ENCODE measurements around the gene FSD1L. TPM values are rescaled to one million over a fixed set of nuclear protein-coding genes. Genes with fewer than 3 reads are reported as not detected.

FSD1L gene
- polyA plus RNA-seq, 1 of the 3 experiments (the other 2 are of a cell fraction) = 0.76 TPM

GRCh38 chr9:105447386-105447813, 434 bp upstream of the FSD1L start:
- peaks cover 24% of the 10 kb centered on the region for H4K20me1 ChIP-seq (ENCODE audit: insufficient read depth)
- H3K9me3 ChIP-seq = no peaks in the 10 kb centered on the region
- POLR2A ChIA-PET = interaction anchor here (0.9 to 1.0 kb wide), 2 partner anchors 14 to 28 kb away, joined by 3 to 4 read pairs; no protein-coding TSS in a partner anchor
- H3K79me2 ChIP-seq (ENCODE audit: insufficient read depth) = peaks cover 42% of the 10 kb centered on the region
- TF ChIP-seq USF1 (IDR thresholded peaks at IDR 0.05; ENCODE audit: borderline replicate concordance, low read depth) (no peak), TAF1 (IDR thresholded peaks at IDR 0.05; ENCODE audit: borderline replicate concordance, low read depth, low read length) (no peak), EP300 (IDR thresholded peaks at IDR 0.05; ENCODE audit: borderline replicate concordance in 1 of 2, low read depth in 1 of 2, low read length in 1 of 2) (no peak), ZBTB33 (IDR thresholded peaks at IDR 0.05; ENCODE audit: borderline replicate concordance, low read depth) (no peak), SIN3A (IDR thresholded peaks at IDR 0.05; ENCODE audit: borderline replicate concordance, low read depth, low read length) (no peak), USF2 (IDR thresholded peaks at IDR 0.05; ENCODE audit: borderline replicate concordance, low read depth, low read length) (no peak), FOSL2 (IDR thresholded peaks at IDR 0.05; ENCODE audit: borderline replicate concordance, low read depth) (no peak)
- H3K27ac ChIP-seq (ENCODE audit: low read depth in 2 of 2, low read length in 1 of 2) = peak overlapping the region; percentile 82 to 90
- H3K4me1 ChIP-seq (ENCODE audit: control insufficient read depth in 1 of 2, insufficient read depth in 2 of 2, low read depth in 1 of 2, low read length in 1 of 2) = peaks cover 0 to 5% of the 10 kb centered on the region in 2 experiments; a peak in 2 of 4 replicates
- WGBS (ENCODE audit: low lambda C conversion rate) = 31% methylated on average over 16 of the region's 16 CpGs
- H3K4me2 ChIP-seq = peak overlapping the region; percentile 94
- no peak for DNase-seq
- H3K27me3 ChIP-seq (ENCODE audit: insufficient read depth) = no peaks in the 10 kb centered on the region
- H3K9ac ChIP-seq = peak overlapping the region; percentile 97
- peaks cover 5% of the 10 kb centered on the region for H3F3A ChIP-seq (replicated peaks; ENCODE audit: insufficient read depth)
- peak overlapping the region; percentile 100 for H2AFZ ChIP-seq (ENCODE audit: low read depth)
- CTCF ChIA-PET = interaction anchor here (0.6 to 1.0 kb wide), 2 partner anchors 21 to 32 kb away, joined by 3 read pairs; no protein-coding TSS in a partner anchor
- peak overlapping the region; percentile 73 to 92 for H3K4me3 ChIP-seq (ENCODE audit: low read depth in 2 of 2, low read length in 1 of 2)
- H3K9me2 ChIP-seq = no peaks in the 10 kb centered on the region
- H3K36me3 ChIP-seq (replicated peaks in 1 of 2; ENCODE audit: control insufficient read depth in 1 of 2, insufficient read depth in 2 of 2, low read length in 1 of 2) = no peaks in the 10 kb centered on the region

GRCh38 chr9:105449081-105449480, 1.2 kb downstream of the FSD1L start:
- Histone ChIP-seq H3K4me3 (ENCODE audit: low read depth in 2 of 2, low read length in 1 of 2) (peak overlapping the region; percentile 73 to 92), H4K20me1 (ENCODE audit: insufficient read depth) (peaks cover 24% of the 10 kb centered on the region), H3K36me3 (replicated peaks in 1 of 2; ENCODE audit: control insufficient read depth in 1 of 2, insufficient read depth in 2 of 2, low read length in 1 of 2) (no peaks in the 10 kb centered on the region), H3K27ac (ENCODE audit: low read depth in 2 of 2, low read length in 1 of 2) (peak overlapping the region in 1 of 2 experiments; percentile 82; a peak in 2 of 4 replicates), H2AFZ (ENCODE audit: low read depth) (peak overlapping the region; percentile 100; the same call in 1 of the 2 replicates), H3K9me2 (no peaks in the 10 kb centered on the region), H3K4me1 (ENCODE audit: control insufficient read depth in 1 of 2, insufficient read depth in 2 of 2, low read depth in 1 of 2, low read length in 1 of 2) (peaks cover 0 to 5% of the 10 kb centered on the region in 2 experiments; a peak in 2 of 4 replicates), H3K9ac (peak overlapping the region; percentile 97), H3K9me3 (no peaks in the 10 kb centered on the region), H3K4me2 (peak overlapping the region; percentile 94), H3K79me2 (ENCODE audit: insufficient read depth) (peaks cover 58% of the 10 kb centered on the region), H3K27me3 (ENCODE audit: insufficient read depth) (no peaks in the 10 kb centered on the region), H3F3A (replicated peaks; ENCODE audit: insufficient read depth) (peaks cover 5% of the 10 kb centered on the region)
- WGBS (ENCODE audit: low lambda C conversion rate) = 1% methylated on average over 2 of the region's 2 CpGs
- no peak for DNase-seq
- ChIA-PET CTCF (no interaction called here), POLR2A (interaction anchor here (1.4 kb wide), 1 partner anchor 12 kb away, joined by 4 read pairs; no protein-coding TSS in a partner anchor)
- TF ChIP-seq USF2 (IDR thresholded peaks at IDR 0.05; ENCODE audit: borderline replicate concordance, low read depth, low read length) = no peak
- TF ChIP-seq SMC3 (IDR thresholded peaks at IDR 0.05; ENCODE audit: low read depth, low read length) = no peak
- TF ChIP-seq NFIC (IDR thresholded peaks at IDR 0.05; ENCODE audit: borderline replicate concordance) = no peak
- no peak for TF ChIP-seq FOXJ3 (CRISPR knock-in tag; IDR thresholded peaks at IDR 0.05)
- TF ChIP-seq USF1 (IDR thresholded peaks at IDR 0.05; ENCODE audit: borderline replicate concordance, low read depth) = no peak
- TF ChIP-seq SIN3A (IDR thresholded peaks at IDR 0.05; ENCODE audit: borderline replicate concordance, low read depth, low read length) = no peak
- no peak for TF ChIP-seq FOXM1 (IDR thresholded peaks at IDR 0.05; ENCODE audit: low read depth)
- no peak for TF ChIP-seq ZBTB33 (IDR thresholded peaks at IDR 0.05; ENCODE audit: borderline replicate concordance, low read depth)
- no peak for TF ChIP-seq REST (IDR thresholded peaks at IDR 0.05; ENCODE audit: low read depth, low read length)

Measured in SK-N-SH (cell line).